MM.1S (cell line): ENCODE measurements around the gene LTBP1.

Experiments used
- EZH2phosphoT487 ChIP-seq: fragments of 300-600 bp; sonication (generic); IDR thresholded peaks from 2 replicates; pipeline ENCODE4 v1.6.1; 2018; ENCODE audit warnings: antibody characterized with exemption, low read length
- TF ChIP-seq, protein P1 (sequence below): fragments of 300-600 bp; sonication (generic); IDR thresholded peaks from 2 replicates; pipeline ENCODE4 v1.5.1; 2016; ENCODE audit warnings: antibody characterized with exemption, low read length, mixed read lengths

DNA sequence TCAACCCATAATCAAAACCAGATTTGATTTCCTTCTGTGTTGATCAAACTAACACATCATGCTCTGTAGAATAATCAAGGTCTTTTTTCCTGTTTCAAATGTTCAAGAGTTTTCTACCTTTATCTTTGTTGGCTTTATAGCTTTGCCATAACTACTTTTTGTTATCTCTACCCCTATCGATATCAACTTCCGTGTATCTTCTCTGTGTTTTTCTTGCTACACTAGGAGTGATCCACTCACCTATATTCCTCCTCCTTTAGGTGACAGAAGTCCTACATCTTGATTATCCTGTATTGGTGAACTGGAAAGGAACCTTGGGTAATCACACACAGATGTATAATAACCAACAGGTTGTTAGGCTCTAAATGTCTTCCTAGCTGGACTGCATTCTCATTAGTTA is 85.5 kb downstream of the LTBP1 start:
- TF ChIP-seq, protein P1, sequence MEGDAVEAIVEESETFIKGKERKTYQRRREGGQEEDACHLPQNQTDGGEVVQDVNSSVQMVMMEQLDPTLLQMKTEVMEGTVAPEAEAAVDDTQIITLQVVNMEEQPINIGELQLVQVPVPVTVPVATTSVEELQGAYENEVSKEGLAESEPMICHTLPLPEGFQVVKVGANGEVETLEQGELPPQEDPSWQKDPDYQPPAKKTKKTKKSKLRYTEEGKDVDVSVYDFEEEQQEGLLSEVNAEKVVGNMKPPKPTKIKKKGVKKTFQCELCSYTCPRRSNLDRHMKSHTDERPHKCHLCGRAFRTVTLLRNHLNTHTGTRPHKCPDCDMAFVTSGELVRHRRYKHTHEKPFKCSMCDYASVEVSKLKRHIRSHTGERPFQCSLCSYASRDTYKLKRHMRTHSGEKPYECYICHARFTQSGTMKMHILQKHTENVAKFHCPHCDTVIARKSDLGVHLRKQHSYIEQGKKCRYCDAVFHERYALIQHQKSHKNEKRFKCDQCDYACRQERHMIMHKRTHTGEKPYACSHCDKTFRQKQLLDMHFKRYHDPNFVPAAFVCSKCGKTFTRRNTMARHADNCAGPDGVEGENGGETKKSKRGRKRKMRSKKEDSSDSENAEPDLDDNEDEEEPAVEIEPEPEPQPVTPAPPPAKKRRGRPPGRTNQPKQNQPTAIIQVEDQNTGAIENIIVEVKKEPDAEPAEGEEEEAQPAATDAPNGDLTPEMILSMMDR, result no peak
- TF ChIP-seq EZH2phosphoT487, result no peak
